PFSK-1 (cell line): Measurements from ENCODE around the gene COL13A1.

Experiments
- POLR2AphosphoS5 ChIP-seq: IDR thresholded peaks from 2 replicates; pipeline ENCODE4 v1.6.1; 2012; ENCODE audit warnings: low read depth, mild to moderate bottlenecking, control low read depth, low read length, moderate library complexity
- SIN3A ChIP-seq: IDR thresholded peaks from 2 replicates; pipeline ENCODE4 v1.6.1; 2012; ENCODE audit warnings: mild to moderate bottlenecking, low read length, moderate library complexity, borderline replicate concordance; ENCODE audit not compliant: insufficient read depth

GRCh38 chr10:69870591-69870990 lies 68.9 kb downstream of the COL13A1 start:
- TF ChIP-seq SIN3A (no peak), POLR2AphosphoS5 (no peak)
